ENCODE results near the gene TLE5.

DNA sequence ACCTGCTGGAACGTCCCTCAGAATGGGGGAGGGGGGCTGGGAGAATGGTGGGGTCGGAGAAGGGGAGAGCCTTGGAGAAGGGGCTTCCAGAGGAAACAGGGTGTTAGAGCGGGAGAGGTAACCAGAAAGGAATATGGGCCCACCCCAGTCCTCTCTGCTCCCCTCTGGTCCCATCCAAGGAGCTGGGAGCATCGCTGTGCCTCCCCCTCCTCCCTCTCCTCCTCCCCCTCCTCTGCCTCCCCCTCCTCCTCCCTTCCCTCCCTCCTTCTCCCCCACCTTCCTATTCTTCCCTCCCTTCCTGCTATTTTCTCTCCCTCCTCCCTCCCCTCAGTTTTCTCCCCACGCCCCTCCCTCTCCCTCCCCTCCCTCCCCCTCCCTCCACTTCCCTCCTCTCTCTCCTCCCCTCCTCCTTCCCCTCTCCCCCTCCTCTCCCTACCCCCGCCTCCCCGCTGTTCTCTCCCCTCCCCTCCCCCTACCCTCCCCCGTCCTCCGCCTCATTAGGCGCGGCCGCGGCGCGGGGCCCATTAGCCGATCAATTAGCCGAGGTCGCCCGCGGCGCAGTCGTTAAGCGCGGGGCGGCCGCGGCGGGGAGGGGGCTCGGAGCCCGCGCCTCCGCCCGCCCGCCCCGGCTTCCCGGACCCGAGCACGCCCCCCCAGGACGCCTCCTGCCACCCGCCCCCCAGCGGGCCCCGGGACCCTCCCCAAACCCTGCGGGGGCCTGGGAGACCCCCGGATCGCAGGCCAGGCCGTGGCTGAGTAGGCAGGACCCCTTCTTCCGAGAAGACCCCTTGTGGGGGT lies 15.4 kb downstream of the TLE5 start:
- TF ChIP-seq CTCF (conservative IDR thresholded peaks at IDR 0.05; ENCODE audit: low read depth, low read length) (no peak), EZH2 (IDR thresholded peaks at IDR 0.05; ENCODE audit: borderline replicate concordance, low read depth, low read length, poor library complexity, severe bottlenecking) (no peak)

All from A673 (cell line).